Effector memory CD8-positive, alpha-beta T cell (primary cell): ENCODE measurements around the gene SLC40A1.

ENCODE experiments used
- ATAC-seq: fragments of 150-1000 bp; cut with Tn5 transposase; replicated peaks from 2 replicates; pipeline ENCODE4 v1.10.0; 2021; ENCODE audit warnings: mild to moderate bottlenecking, moderate library complexity
- DNase-seq, 3 experiments: peaks; one replicate each; pipeline ENCODE4 v3.0.0; 2021
- H3K27ac Mint-ChIP-seq, 2 donors: one replicate each; pipeline ENCODE4 v1.8.0; 2022; ENCODE audit warnings: mild to moderate bottlenecking in 2 of 2, mixed read lengths in 2 of 2, moderate library complexity in 2 of 2
- H3K27me3 Mint-ChIP-seq, 2 donors: one replicate each; pipeline ENCODE4 v1.8.0; 2022; ENCODE audit warnings: mixed read lengths in 2 of 2
- H3K36me3 Mint-ChIP-seq: one replicate; pipeline ENCODE4 v1.8.0; 2022; ENCODE audit warnings: mild to moderate bottlenecking, moderate library complexity, mixed read lengths; ENCODE audit not compliant: insufficient read depth
- H3K4me1 Mint-ChIP-seq, 2 donors: one replicate each; pipeline ENCODE4 v1.8.0; 2022; ENCODE audit warnings: low read depth in 2 of 2, mixed read lengths in 2 of 2
- H3K4me3 Mint-ChIP-seq, 2 donors: one replicate each; pipeline ENCODE4 v1.8.0; 2022; ENCODE audit warnings: mild to moderate bottlenecking in 2 of 2, mixed read lengths in 2 of 2, moderate library complexity in 2 of 2
- H3K9me3 Mint-ChIP-seq, 2 donors: one replicate each; pipeline ENCODE4 v1.8.0; 2022; ENCODE audit warnings: mixed read lengths in 2 of 2

The SLC40A1 gene

GRCh38 chr2:189570570-189571031 is 10.0 kb downstream of the SLC40A1 start:
- ATAC-seq: no peak
- Mint-ChIP-seq H3K4me3 (no peak overlapping the region), H3K27me3 (peaks cover 12 to 24% of the 10 kb centered on the region in 2 donors), H3K27ac (no peak overlapping the region), H3K9me3 (no peaks in the 10 kb centered on the region), H3K4me1 (peaks cover 0 to 5% of the 10 kb centered on the region in 2 donors), H3K36me3 (no peaks in the 10 kb centered on the region)
- no peak for DNase-seq

GRCh38 chr2:189569295-189569910 is 11.2 kb downstream of the SLC40A1 start:
- Mint-ChIP-seq H3K36me3 (no peaks in the 10 kb centered on the region), H3K9me3 (no peaks in the 10 kb centered on the region), H3K27me3 (peaks cover 16 to 22% of the 10 kb centered on the region in 2 donors), H3K4me1 (peaks cover 0 to 5% of the 10 kb centered on the region in 2 donors), H3K4me3 (no peak overlapping the region), H3K27ac (no peak overlapping the region)
- ATAC-seq (no peak), DNase-seq (no peak)

- no peaks in the 10 kb centered on the region for H3K36me3 Mint-ChIP-seq
- H3K4me1 Mint-ChIP-seq: peaks cover 0 to 5% of the 10 kb centered on the region in 2 donors
- H3K27me3 Mint-ChIP-seq: peaks cover 19 to 27% of the 10 kb centered on the region in 2 donors
These were observed 14.5 kb downstream of the SLC40A1 start for GRCh38 chr2:189566046-189566445.

GRCh38 chr2:189561371-189562038 is 19.1 kb downstream of the SLC40A1 start:
- Mint-ChIP-seq H3K4me3 (no peak overlapping the region), H3K27me3 (peaks cover 19 to 36% of the 10 kb centered on the region in 2 donors), H3K4me1 (peaks cover 5 to 7% of the 10 kb centered on the region in 2 donors), H3K9me3 (no peaks in the 10 kb centered on the region), H3K27ac (no peak overlapping the region), H3K36me3 (no peaks in the 10 kb centered on the region)
- ATAC-seq (no peak), DNase-seq (no peak)

More at GRCh38 chr2:189566046-189566445, 14.5 kb downstream of the SLC40A1 start:
- DNase-seq (no peak), ATAC-seq (no peak)
- Mint-ChIP-seq H3K9me3 (no peaks in the 10 kb centered on the region), H3K4me3 (no peak overlapping the region), H3K27ac (no peak overlapping the region)

- Mint-ChIP-seq H3K27ac (no peak overlapping the region), H3K27me3 (peaks cover 18 to 39% of the 10 kb centered on the region in 2 donors), H3K4me3 (no peak overlapping the region), H3K4me1 (peaks cover 5 to 7% of the 10 kb centered on the region in 2 donors), H3K9me3 (no peaks in the 10 kb centered on the region), H3K36me3 (no peaks in the 10 kb centered on the region)
- DNase-seq: no peak
- no peak for ATAC-seq
These were observed 20.4 kb downstream of the SLC40A1 start for GRCh38 chr2:189560273-189560586.

GRCh38 chr2:189559579-189560272 is 20.9 kb downstream of the SLC40A1 start:
- ATAC-seq (no peak), DNase-seq (no peak)
- H3K27me3 Mint-ChIP-seq: peaks cover 18 to 36% of the 10 kb centered on the region in 2 donors
- H3K36me3 Mint-ChIP-seq: no peaks in the 10 kb centered on the region
- no peak overlapping the region for H3K4me3 Mint-ChIP-seq
- H3K9me3 Mint-ChIP-seq: no peaks in the 10 kb centered on the region
- no peak overlapping the region for H3K27ac Mint-ChIP-seq
- H3K4me1 Mint-ChIP-seq: peaks cover 5 to 7% of the 10 kb centered on the region in 2 donors

GRCh38 chr2:189558516-189559272 is 21.9 kb downstream of the SLC40A1 start:
- Mint-ChIP-seq H3K27me3 (peaks cover 9 to 29% of the 10 kb centered on the region in 2 donors), H3K4me3 (no peak overlapping the region), H3K9me3 (no peaks in the 10 kb centered on the region), H3K36me3 (no peaks in the 10 kb centered on the region), H3K27ac (no peak overlapping the region), H3K4me1 (peaks cover 5 to 7% of the 10 kb centered on the region in 2 donors)
- ATAC-seq (no peak), DNase-seq (no peak)

GRCh38 chr2:189557373-189557772 is 23.2 kb downstream of the SLC40A1 start:
- no peak overlapping the region for H3K27ac Mint-ChIP-seq
- ATAC-seq: no peak
- DNase-seq: no peak

GRCh38 chr2:189556526-189556925 is 24.1 kb downstream of the SLC40A1 start:
- Mint-ChIP-seq H3K27me3 (peaks cover 6 to 26% of the 10 kb centered on the region in 2 donors), H3K4me3 (no peak overlapping the region), H3K9me3 (no peaks in the 10 kb centered on the region), H3K4me1 (peaks cover 5 to 7% of the 10 kb centered on the region in 2 donors), H3K36me3 (no peaks in the 10 kb centered on the region), H3K27ac (no peak overlapping the region)
- DNase-seq (no peak), ATAC-seq (no peak)

More at GRCh38 chr2:189557373-189557772, 23.2 kb downstream of the SLC40A1 start:
- Mint-ChIP-seq H3K9me3 (no peaks in the 10 kb centered on the region), H3K27me3 (peaks cover 6 to 26% of the 10 kb centered on the region in 2 donors), H3K4me1 (peaks cover 5 to 7% of the 10 kb centered on the region in 2 donors), H3K36me3 (no peaks in the 10 kb centered on the region), H3K4me3 (no peak overlapping the region)

- ATAC-seq: no peak
- no peaks in the 10 kb centered on the region for H3K9me3 Mint-ChIP-seq
- no peak overlapping the region for H3K27ac Mint-ChIP-seq
- H3K4me3 Mint-ChIP-seq: no peak overlapping the region
- H3K4me1 Mint-ChIP-seq: peaks cover 5 to 7% of the 10 kb centered on the region in 2 donors
- no peaks in the 10 kb centered on the region for H3K36me3 Mint-ChIP-seq
- peaks cover 6 to 25% of the 10 kb centered on the region in 2 donors for H3K27me3 Mint-ChIP-seq
- DNase-seq: no peak
These were observed 25.4 kb downstream of the SLC40A1 start for GRCh38 chr2:189555232-189555631.

- H3K36me3 Mint-ChIP-seq: no peaks in the 10 kb centered on the region
- ATAC-seq (no peak), DNase-seq (no peak)
- no peaks in the 10 kb centered on the region for H3K9me3 Mint-ChIP-seq
- no peak overlapping the region for H3K4me3 Mint-ChIP-seq
- H3K4me1 Mint-ChIP-seq: no peaks in the 10 kb centered on the region
- peaks cover 6 to 16% of the 10 kb centered on the region in 2 donors for H3K27me3 Mint-ChIP-seq
- no peak overlapping the region for H3K27ac Mint-ChIP-seq
These were observed 27.0 kb downstream of the SLC40A1 start for GRCh38 chr2:189553504-189554088.

- no peaks in the 10 kb centered on the region for H3K4me1 Mint-ChIP-seq
- ATAC-seq (no peak), DNase-seq (no peak)
- no peak overlapping the region for H3K4me3 Mint-ChIP-seq
- no peak overlapping the region for H3K27ac Mint-ChIP-seq
- no peaks in the 10 kb centered on the region for H3K9me3 Mint-ChIP-seq
- H3K27me3 Mint-ChIP-seq: peaks cover 6 to 10% of the 10 kb centered on the region in 2 donors
- H3K36me3 Mint-ChIP-seq: no peaks in the 10 kb centered on the region
These were observed 27.6 kb downstream of the SLC40A1 start for GRCh38 chr2:189552991-189553404.
